ENCODE results near the gene UNC5C. TPM values are rescaled to one million over a fixed set of nuclear protein-coding genes. Genes with fewer than 3 reads are reported as not detected.

The UNC5C gene
- total and polyA plus RNA-seq, 2 donors (not counting 1 experiment from before 2014, with no cell fraction given): 2.0 to 11.6 TPM

- Histone ChIP-seq H3K79me2 (ENCODE audit: control insufficient read depth, insufficient read depth, low read length) (no peaks in the 10 kb centered on the region), H3K36me3 (ENCODE audit: control insufficient read depth, insufficient read depth, low read length) (no peaks in the 10 kb centered on the region), H3K4me2 (ENCODE audit: extremely low read depth, insufficient read depth, low read length) (no peak overlapping the region), H3K27me3 (ENCODE audit: control insufficient read depth, insufficient read depth, low read length) (no peaks in the 10 kb centered on the region), H3K27ac (ENCODE audit: insufficient read depth, low read length) (no peak overlapping the region), H4K20me1 (ENCODE audit: control insufficient read depth, extremely low read depth, insufficient read depth, low read length) (no peaks in the 10 kb centered on the region), H2AFZ (ENCODE audit: low read length) (no peak overlapping the region), H3K4me3 (replicated peaks in 1 of 4; ENCODE audit: control extremely low read depth in 1 of 4, insufficient read depth in 1 of 4, low read depth in 3 of 4, low read length in 4 of 4) (no peak overlapping the region), H3K9me3 (ENCODE audit: control insufficient read depth, insufficient read depth, low read depth, low read length) (no peaks in the 10 kb centered on the region), H3K4me1 (ENCODE audit: control insufficient read depth, extremely low read depth, insufficient read depth, low read length) (no peaks in the 10 kb centered on the region), H3K9ac (ENCODE audit: insufficient read depth, low read length) (no peak overlapping the region)
- TF ChIP-seq EZH2 (IDR thresholded peaks at IDR 0.05; ENCODE audit: low read length, missing control alignments) (no peak), CTCF (conservative IDR thresholded peaks at IDR 0.05 in 1 of 2, IDR thresholded peaks at IDR 0.05 in 1 of 2; ENCODE audit: low read depth in 1 of 2, low read length in 2 of 2) (no peak)
- no peak for DNase-seq (ENCODE audit: low read depth in 2 of 2)
These were observed 103.5 kb downstream of the UNC5C start for GRCh38 chr4:95445251-95445650.

- no peak overlapping the region for H3K9ac ChIP-seq (ENCODE audit: insufficient read depth, low read length)
- H2AFZ ChIP-seq (ENCODE audit: low read length): no peak overlapping the region
- no peaks in the 10 kb centered on the region for H3K36me3 ChIP-seq (ENCODE audit: control insufficient read depth, insufficient read depth, low read length)
- no peaks in the 10 kb centered on the region for H3K4me1 ChIP-seq (ENCODE audit: control insufficient read depth, extremely low read depth, insufficient read depth, low read length)
- no peak overlapping the region for H3K4me3 ChIP-seq (replicated peaks in 1 of 4; ENCODE audit: control extremely low read depth in 1 of 4, insufficient read depth in 1 of 4, low read depth in 3 of 4, low read length in 4 of 4)
- H3K27me3 ChIP-seq (ENCODE audit: control insufficient read depth, insufficient read depth, low read length): no peaks in the 10 kb centered on the region
- DNase-seq (ENCODE audit: low read depth in 2 of 2): no peak
- no peak overlapping the region for H3K4me2 ChIP-seq (ENCODE audit: extremely low read depth, insufficient read depth, low read length)
- no peak overlapping the region for H3K27ac ChIP-seq (ENCODE audit: insufficient read depth, low read length)
- H3K9me3 ChIP-seq (ENCODE audit: control insufficient read depth, insufficient read depth, low read depth, low read length): no peaks in the 10 kb centered on the region
- no peaks in the 10 kb centered on the region for H3K79me2 ChIP-seq (ENCODE audit: control insufficient read depth, insufficient read depth, low read length)
- H4K20me1 ChIP-seq (ENCODE audit: control insufficient read depth, extremely low read depth, insufficient read depth, low read length): no peaks in the 10 kb centered on the region
- no peak for TF ChIP-seq CTCF (conservative IDR thresholded peaks at IDR 0.05 in 1 of 2, IDR thresholded peaks at IDR 0.05 in 1 of 2; ENCODE audit: low read depth in 1 of 2, low read length in 2 of 2)
These were observed 104.0 kb downstream of the UNC5C start for GRCh38 chr4:95444812-95445211.

- Histone ChIP-seq H3K4me3 (replicated peaks in 1 of 4; ENCODE audit: control extremely low read depth in 1 of 4, insufficient read depth in 1 of 4, low read depth in 3 of 4, low read length in 4 of 4) (no peak overlapping the region), H2AFZ (ENCODE audit: low read length) (no peak overlapping the region), H3K9me3 (ENCODE audit: control insufficient read depth, insufficient read depth, low read depth, low read length) (no peaks in the 10 kb centered on the region), H3K4me2 (ENCODE audit: extremely low read depth, insufficient read depth, low read length) (no peak overlapping the region), H4K20me1 (ENCODE audit: control insufficient read depth, extremely low read depth, insufficient read depth, low read length) (no peaks in the 10 kb centered on the region), H3K27me3 (ENCODE audit: control insufficient read depth, insufficient read depth, low read length) (no peaks in the 10 kb centered on the region), H3K36me3 (ENCODE audit: control insufficient read depth, insufficient read depth, low read length) (no peaks in the 10 kb centered on the region), H3K4me1 (ENCODE audit: control insufficient read depth, extremely low read depth, insufficient read depth, low read length) (no peaks in the 10 kb centered on the region), H3K79me2 (ENCODE audit: control insufficient read depth, insufficient read depth, low read length) (no peaks in the 10 kb centered on the region), H3K9ac (ENCODE audit: insufficient read depth, low read length) (no peak overlapping the region), H3K27ac (ENCODE audit: insufficient read depth, low read length) (no peak overlapping the region)
- TF ChIP-seq EZH2 (IDR thresholded peaks at IDR 0.05; ENCODE audit: low read length, missing control alignments): no peak
- TF ChIP-seq CTCF (conservative IDR thresholded peaks at IDR 0.05 in 1 of 2, IDR thresholded peaks at IDR 0.05 in 1 of 2; ENCODE audit: low read depth in 1 of 2, low read length in 2 of 2): no peak
- no peak for DNase-seq (ENCODE audit: low read depth in 2 of 2)
These were observed 108.9 kb downstream of the UNC5C start for GRCh38 chr4:95439896-95440295.

All from fibroblast of lung (primary cell).